ENCODE results near the gene SUMO2.
"Not testable (repeated sequence)": the region's sequence is repeated elsewhere in the genome, so short reads cannot be mapped to it uniquely, and the experiment has no call there.

Gene SUMO2

DNA sequence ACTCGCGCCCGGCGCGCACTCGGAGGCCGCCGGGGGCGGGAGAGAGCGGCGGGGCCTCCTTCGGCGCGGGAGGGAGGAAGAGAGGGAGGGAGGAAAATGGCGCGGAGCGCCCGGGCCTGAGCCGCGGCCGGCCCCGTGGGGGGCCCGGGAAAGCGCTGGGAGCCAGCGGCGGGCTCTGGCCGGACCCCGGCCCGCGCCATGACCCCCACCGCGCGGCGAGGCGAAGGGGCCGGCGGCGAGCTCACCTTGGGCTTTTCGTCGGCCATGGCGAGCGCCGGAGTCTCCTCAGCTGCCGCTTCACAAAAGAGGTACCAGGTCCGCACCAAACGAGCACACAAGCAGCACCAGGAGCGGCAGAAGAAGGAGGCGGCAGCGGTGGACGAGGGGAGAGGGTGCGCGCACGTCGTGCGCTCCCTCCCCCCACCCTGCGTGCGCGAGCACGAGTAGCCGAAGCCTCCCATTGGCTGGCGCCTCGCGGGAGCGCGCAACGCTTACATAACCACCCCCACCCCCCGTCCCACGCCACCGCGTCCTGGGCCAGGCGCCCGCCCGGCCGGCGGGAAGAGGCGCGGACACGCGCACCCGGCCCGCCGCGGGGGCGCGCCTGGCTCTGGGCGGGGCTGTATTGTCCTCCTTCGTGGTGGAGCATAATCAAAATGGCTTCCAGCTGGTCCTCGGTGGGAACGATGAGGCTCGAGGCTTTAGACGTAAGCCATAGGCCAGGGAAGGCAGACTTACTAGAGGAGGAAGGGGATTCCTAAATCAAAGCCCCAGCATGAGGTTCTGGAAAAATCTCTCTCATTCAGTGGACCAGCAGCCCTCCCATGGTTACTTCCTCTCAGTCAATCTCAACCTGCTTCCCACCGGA, at the start of gene SUMO2:
Gene SUMO2, minus strand, starts transcription at position 391 of the 868 bp plus-strand sequence. Its CDS starts 125 bp downstream, at position 266.
- DNase-seq: peak; percentile 97

DNA sequence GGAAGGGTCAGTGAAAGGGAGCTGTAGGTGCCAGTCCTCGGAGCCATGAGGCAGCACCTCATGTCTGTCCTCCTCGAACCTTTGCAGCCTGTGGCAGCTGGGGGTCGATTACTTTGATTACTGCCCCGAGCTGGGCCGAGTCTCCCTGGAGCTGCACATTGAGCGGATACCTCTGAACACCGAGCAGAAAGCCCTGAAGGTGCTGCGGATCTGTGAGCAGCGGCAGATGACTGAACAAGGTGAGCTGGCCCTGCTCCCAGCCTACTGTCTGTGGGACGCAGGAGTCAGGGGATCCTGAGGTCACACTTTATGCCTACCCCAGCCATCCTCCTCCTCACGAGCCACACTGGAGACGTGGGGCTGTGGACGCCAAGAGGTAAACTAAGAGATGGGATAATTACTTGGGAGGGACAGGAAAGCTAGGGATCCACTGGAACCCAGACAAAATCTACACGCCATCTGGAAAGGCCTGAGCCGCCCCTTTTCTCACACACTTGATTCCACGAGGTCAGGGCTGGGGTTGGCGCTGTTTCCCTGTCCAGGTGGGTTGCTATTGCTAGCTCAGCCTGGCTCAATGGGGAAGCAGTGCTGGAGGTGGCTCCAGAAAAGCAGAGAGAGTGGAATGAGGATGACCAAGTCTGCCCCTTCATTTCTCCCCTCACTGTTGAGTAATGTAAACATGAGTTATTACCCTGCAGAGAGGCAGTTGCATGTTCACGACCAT, 49.1 kb upstream of the SUMO2 start:
- DNase-seq: no peak

DNA sequence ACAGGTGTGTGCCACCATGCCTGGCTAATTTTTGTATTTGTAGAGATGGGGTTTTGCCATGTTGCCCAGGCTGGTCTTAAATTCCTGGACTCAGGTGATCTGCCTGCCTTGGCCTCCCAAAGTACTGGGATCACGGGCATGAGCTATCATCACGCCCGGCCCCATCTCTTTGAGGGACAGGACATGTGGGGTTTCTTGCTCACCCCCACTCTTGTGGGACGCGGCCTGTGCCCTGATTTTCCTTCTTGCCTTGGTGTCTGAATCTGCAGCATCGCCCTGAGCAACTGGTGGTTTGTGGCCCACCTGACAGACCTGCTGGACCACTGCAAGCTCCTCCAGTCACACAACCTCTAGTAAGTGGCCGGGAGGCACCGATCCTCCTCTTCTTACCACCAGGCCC, 48.3 kb upstream of the SUMO2 start:
- DNase-seq: no peak

DNA sequence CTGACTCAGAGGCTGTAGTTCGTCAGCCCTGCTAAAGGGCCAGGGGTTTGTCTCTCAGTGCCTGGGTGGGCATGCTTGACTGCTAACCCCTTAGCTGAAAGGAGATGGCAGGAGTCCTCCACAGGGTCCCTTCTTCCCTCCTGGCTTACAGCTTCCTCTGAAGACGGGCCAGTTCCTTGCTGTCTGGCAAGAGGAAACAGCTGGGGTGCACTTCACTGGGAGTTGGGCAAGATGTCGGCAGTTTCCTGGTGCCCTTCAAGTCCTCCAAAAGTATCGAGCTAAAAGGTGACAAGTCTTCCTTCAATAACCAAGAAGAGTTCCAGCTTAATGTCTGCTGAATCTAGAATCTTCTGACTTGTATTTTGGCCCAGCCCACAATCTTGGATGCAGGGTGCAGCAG, 46.1 kb upstream of the SUMO2 start:
- no peak for DNase-seq

DNA sequence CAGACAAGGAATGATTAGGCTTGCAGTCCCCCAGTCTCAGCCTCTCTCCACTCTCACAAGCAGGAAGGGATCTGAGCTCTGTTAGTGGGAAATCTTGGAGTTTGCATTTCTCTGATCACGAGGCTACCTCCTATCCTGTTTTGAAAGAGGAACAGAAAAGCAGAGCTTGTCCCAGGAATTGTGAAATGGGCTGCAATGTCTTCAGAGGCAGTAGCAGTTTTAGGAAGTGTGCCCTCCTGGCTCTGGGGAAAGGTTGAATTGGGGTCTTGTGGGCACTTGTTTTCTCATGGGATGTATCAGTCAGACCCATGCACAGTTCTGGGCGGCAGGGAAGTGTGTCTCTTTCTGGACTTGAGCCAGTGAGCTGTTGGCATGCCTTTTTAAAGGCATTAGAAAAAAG, 45.5 kb upstream of the SUMO2 start:
- no peak for DNase-seq

DNA sequence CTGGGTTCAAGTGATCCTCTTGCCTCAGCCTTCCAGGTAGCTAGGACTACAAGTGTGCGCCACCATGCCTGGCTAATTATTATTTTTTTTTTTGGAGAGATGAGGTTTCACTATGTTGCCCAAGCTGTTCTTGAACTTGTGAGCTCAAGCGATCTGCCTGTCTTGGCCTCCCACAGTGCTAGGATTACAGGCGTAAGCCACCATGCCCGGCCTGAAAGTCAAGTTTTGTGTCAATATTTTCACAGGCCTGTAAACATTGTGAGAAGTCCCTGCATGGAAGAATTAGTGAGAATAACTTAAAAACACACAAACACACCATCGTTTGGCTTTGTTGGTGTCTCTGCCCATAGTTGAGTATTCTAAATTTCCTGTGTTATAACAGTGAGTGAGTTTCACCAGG, 45.0 kb upstream of the SUMO2 start:
- no peak for DNase-seq

DNA sequence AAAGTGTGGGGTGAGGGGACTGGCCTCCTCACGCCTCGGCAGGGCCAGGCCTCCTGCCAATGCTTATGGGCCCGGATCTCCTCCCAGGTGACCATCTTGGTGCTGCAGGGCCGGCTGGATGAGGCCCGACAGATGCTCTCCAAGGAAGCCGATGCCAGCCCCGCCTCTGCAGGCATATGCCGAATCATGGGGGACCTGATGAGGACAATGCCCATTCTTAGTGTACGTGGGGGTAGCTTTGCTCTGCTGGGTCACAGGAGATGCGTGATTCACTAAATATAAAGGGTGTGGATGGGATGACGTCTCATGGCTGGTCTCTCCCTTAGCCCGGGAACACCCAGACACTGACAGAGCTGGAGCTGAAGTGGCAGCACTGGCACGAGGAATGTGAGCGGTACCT, 42.3 kb upstream of the SUMO2 start:
- DNase-seq: no peak

DNA sequence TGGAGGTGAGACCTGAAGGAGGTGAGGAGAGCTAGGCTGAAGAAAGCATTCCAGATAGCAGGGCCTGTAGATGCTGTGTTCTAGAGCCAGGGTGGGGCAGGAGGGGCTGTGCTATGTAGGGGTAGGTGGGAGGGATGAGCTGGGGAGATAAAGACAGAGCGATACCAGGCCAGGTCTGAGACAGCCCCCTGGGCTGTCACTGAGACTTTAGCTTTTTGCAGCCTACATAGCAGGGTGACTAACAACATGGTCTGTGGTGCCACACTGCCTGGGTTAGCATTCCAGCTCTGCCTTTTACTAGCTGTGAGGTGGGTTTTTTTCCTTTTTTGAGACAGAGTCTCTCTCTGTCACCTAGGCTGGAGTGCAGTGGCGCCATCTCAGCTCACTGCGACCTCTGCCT, 37.1 kb upstream of the SUMO2 start:
- DNase-seq: no peak

DNA sequence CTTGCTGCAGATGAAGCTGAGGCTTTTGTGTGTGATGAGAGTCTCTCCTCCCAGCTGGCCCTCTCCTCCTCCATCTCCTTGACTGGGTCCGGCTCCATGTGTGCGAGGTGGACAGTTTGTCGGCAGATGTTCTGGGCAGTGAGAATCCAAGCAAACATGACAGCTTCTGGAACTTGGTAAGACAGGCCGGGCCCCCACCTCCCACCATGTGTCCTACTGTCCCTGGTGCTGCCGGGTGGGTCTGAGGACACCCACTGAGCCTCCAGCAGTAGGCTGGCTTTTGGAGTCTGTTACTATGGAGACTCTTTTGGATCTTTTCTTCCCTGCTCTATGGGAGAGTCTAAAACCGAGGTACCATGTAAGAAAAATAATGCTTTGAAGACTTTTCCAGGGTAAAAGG, 35.4 kb upstream of the SUMO2 start:
- DNase-seq: no peak

DNA sequence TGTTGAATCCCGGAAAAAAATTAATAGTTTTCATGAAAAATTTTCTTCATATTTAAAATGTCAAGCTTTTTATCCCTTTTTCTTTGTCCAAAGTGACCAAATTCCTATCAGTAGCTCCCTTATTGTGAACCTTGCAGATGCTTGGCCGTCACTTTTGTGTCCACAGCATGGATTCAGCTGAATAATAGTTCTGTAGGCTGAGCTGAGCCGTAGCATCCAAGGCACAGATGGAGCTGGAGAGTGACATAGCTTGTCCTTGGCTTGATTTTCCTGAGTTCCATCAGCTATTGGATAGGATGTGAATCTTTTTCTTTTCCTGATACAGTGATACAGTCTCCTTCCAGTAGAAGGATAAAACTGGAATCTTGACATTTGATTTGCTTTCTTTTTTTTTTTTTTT, 26.3 kb upstream of the SUMO2 start:
- no peak for DNase-seq

DNA sequence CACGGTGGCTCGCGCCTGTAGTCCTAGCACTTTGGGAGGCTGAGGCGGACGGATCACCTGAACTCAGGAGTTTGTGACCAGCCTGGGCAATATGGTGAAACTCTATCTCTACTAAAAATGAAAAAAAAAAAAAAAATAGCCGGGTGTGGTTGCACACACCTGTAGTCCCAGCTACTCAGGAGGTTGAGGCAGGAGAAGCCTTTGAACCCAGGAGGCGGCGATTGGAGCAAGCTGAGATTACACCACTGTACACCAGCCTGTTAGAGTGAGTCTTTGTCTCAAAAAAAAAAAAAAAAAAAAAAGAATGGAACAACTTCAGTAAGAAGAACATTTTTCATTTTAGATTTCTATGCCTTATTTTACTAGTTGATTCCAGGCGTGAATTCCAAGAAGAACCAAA, 25.4 kb upstream of the SUMO2 start:
- no peak for DNase-seq

DNA sequence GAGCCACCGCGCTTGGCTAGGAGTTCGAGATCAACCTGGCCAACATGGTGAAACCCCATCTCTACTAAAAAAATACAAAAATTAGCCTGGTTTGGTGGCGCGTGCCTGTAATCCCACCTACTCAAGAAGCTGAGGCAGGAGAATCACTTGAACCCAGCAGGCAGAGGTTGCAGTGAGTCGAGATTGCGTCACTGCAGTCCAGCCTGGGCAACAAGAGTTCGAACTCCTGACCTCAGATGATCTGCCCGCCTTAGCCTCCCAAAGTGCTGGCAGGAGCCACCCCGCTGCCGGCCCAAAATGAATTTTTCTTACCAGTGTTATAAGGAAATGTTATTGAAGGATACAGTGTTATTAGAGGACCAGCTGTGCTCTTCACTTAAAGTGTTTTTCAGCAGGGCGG, 25.0 kb upstream of the SUMO2 start:
- no peak for DNase-seq

DNA sequence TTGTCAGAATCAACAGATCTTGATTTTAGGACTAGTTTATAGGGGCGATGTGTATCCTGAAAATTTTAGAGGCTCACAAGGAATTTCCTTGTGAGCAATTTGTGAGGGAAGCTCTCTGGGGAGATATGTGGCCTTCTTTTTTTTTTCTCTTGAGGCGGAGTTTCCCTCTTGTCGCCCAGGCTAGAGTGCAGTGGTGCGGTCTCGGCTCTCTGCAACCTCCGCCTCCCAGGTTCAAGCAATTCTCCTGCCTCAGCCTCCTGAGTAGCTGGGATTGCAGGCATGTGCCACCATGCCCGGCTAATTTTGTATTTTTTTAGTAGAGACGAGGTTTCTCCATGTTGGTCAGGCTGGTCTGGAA, 24.3 kb upstream of the SUMO2 start:
- DNase-seq: not testable (repeated sequence)

DNA sequence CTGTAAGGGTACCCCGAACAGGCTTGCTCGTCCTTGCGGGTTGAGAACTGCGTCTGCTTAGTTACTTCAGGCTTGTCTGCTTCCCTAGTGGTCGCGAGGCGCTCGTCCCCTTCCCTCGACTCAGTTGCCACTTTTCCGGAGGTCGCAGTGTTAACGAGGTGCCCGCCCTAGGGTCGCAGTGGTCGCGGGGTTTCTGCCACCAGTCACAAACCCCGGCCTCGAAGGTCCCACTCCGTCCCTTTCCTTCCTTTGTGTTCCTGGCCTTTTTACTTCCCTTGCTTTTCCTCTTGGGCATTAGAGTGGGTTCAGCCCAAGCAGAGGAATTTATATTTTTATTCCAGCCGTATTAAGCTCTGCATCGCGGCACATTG, 23.0 kb upstream of the SUMO2 start:
- no peak for DNase-seq

DNA sequence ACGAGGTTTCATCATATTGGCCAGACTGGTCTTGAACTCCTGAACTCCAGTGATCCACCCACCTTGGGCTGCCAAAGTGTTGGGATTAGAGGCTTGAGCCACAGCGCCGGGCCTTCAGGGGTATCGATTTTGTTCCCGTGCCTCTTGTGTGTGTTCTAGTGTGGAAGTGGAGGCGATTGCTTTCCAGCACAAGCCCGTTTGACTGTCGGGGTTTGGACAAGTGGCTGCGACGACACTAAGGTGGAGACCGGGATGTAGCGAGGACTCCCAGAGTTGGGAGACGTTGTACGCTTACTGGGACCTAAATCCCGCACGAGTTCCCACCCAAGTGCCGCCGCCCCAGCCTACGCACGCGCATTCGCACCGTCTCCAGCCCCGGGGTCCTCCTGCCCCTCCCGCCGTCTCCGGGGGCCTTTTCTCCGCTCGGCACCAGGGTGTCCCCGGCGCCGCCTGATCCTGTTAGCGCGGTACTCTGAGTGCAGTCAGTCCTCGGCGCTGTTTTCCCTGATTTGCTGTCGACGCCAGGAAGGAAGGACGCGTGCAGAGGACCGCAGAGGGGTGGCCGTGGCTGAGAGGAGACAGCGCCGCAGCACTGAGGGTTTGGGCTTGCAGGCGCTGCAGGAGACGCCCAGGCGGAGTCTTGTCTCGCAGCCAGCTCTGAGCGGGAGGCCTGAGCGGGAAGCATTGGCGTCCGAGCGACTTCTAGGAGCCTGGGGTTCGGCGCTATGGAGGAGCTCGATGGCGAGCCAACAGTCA, 22.5 kb upstream of the SUMO2 start, which contains the start of gene NUP85:
Gene NUP85, plus strand, starts transcription at position 643 of the 756 bp plus-strand sequence. Its CDS starts 83 bp downstream, at position 726.
- DNase-seq: peak; percentile 95

DNA sequence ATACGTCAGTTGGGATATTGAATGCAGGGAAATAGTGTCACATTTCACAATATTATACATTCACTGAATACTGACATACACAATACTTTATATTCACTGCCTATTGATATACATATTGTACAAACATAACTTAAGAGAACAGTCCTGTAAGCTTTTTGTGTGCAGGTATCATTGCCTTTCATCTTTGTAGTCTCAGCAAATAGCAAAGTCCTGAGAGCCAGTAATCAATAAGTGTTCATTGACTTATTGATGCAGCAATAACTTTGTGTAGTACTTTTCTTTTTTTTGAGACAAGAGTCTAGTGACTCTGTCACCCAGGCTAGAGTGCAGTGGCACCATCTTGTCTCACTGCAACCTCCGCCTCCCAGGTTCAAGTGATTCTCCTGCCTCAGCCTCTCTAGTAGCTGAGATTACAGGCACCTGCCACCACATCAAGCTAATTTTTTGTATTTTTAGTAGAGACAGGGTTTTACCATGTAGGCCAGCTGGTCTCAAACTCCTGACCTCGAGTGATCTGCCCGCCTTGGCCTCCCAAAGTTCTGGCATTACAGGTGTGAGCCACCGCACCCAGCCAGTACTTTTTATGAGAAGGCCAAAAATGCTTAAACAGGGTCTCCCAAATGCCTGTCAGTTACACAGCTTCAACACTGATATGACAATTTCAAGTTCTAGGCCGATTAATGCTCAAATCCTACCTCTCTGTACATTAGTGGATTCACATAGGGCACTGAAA, 17.3 kb upstream of the SUMO2 start:
- no peak for DNase-seq

DNA sequence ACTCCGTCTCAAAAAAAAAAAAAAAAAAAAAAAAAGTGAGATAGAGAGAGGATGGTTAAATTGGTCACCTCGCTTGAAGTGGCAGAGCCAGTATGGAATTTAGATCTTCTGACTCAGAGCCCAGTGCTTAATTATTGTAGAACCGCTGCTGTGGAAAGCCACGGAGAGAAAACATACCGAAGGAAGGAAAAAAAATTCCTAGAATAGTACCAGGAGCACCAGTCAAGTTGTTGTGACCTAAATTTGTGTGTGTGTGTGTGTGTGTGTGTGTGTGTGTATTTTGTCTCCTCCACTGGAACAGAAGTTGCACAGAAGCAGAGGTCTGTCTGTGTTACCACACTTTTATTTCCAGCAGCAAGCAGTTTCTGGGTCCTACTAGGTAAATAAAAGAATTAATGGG, 12.1 kb upstream of the SUMO2 start:
- no peak for DNase-seq

DNA sequence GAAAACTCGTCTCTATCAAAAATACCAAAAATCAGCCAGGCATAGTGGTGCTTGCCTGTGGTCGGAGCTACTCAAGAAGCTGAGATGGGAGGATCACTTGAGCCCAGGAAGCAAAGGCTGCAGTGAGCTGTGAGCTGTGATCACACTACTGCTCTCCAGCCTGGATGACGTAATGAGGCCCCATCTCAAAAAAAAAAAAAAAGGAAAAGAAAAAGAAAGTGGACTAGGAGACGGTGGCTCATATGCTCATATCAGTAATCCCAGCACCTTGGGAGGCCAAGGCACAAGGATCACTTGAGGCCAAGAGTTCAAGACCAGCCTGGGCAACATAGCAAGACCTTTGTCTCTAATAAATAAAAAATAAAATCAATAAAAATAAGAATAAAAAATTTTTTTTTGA, 8.8 kb upstream of the SUMO2 start:
- no peak for DNase-seq

DNA sequence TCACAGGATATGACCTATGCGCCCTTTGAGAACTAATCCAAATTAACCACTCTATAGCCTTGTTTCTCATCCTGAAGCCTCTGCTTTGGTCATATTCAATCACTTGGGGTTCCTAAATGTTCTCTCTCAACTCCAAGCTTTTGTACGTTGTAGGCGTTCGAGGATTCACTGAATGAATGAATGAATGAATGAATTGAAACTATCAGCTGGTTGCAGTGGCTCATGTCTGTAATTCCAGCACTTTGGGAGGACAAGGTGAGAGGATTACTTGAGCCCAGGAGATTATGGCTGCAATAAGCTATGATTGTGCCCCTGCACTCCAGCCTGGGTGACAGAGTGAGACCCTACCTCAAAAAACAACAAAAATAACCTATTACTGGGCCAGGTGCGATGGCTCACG, 5.9 kb upstream of the SUMO2 start:
- DNase-seq: no peak

DNA sequence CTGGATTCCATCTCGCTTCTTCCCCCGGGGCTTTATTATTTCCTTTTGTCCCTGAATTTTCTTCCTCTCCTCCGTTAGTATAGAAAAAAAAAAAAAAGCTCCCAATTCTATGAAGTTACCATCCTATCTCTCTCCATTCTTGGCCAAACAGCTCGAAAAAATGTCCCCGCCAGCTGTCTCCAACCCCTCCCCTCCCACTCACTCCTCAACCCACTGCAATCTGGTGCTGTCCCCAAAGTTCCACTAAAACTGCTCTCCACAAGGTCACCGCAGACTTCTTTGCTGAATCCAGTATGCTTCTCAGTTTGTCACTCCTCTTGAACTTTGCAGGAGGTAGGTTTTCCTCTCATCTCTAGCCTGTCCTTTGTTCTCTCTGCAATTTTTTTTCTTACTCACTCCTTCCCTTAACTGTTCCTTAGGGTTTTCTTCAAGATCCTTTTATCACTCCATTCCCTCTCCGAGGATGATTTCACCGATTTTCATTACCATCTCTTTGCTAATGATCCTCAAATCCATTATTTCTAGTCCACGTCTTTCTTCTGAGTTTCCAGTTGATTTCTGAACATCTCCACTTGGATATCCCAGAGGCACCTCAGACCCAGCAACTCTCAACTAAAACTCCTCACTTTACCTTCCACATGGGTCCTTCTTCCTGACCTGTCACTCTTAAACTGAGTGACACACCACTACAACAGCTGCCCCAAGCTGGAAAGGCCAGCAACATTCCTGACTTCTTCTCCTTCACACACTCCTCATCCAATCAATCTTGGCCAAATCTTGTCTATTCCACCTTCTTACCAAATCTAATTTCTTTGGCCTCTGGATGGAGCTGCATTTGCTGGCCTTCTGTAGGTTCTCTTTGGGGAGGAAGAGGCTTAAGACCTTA, 1.5 kb upstream of the SUMO2 start:
- DNase-seq: no peak

DNA sequence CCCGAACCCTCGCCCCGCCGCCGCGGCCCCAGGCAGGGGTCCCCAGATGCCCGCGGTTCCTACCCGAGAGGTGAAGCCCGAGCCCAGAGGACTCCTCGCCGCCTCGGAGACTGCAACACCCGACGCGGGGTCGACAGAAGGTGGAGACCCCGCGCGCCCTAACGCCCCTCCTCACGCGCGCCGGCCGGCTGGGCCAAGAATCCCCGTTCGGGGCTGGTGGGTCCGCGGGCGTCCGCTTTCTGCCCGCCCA, 515 bp downstream of the SUMO2 start:
- no peak for DNase-seq

DNA sequence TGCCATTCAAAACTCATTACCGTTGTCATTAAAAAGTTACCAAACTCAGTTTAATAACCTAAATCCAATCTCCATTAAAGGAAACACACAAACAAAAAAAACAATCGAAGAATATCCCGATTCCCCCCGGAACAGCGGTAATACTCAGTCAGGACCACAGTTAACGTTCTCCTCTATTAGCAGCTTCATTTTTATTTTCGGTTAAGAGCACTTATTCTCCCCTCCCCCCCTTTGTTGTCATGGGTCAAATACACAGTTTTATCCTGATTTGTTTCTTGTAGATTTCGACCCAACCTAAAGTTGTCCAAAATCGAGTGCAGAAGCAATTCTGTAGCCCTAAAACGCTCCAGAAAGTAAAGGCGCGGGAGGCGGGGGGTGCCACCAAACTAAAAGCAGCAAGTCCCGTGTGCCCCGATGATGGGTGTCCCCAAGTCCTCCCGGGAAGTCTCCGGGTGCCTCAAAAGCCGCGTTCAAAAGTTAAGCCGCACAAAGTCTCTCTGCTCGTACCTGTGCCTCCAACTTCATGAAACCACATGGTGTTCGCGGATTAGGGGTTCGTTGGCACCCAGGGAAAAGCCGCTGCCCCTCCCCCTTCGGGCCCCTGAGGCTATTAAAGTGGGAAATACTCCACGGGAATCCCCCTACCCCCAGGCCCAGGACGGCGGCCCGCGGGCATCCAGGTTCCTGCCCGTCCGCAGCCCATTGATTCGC, 996 bp downstream of the SUMO2 start:
- DNase-seq: peak; percentile 41

Measured in activated CD4-positive, alpha-beta T cell treated with anti-CD3 and anti-CD28 coated beads, Interleukin-2, Interleukin-6, amounts not matched to agents 100 ng/mL and 50 ng/mL, durations not matched to agents 16 hours and 8 hours (primary cell).